Measurements from ENCODE around the gene SPATA16. TPM values are rescaled to one million over a fixed set of nuclear protein-coding genes. Genes with fewer than 3 reads are reported as not detected.

The SPATA16 gene
- total and polyA plus RNA-seq, 2 donors (not counting 1 experiment from before 2014, with no cell fraction given): not detected

DNA sequence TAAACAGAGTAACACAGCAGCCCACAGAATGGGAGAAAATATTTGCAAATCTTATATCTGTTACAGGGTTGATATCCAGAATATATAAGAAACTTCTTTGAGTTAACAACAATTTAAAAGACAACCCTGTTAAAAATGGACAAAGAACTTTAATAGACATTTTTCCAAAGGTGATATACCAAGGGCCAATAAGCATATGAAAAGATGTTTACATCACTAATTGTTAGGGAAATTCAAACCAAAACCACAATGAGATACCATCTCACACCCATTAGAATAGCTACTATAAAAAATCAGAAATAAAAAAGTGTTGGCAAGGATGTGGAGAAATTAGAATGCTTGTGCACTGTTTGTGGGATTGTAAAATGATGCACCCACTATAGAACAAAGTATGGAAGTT is 110.8 kb downstream of the SPATA16 start:
- Mint-ChIP-seq H3K27ac (no peak overlapping the region), H3K4me3 (no peak overlapping the region), H3K27me3 (no peaks in the 10 kb centered on the region), H3K9me3 (ENCODE audit: insufficient read depth) (no peaks in the 10 kb centered on the region), H3K4me1 (no peaks in the 10 kb centered on the region)
- ATAC-seq (ENCODE audit: low read depth) (no peak), DNase-seq (no peak)
- Histone ChIP-seq H4K20me1 (ENCODE audit: control insufficient read depth, insufficient read depth, low read length, poor library complexity, severe bottlenecking) (no peaks in the 10 kb centered on the region), H3K4me2 (replicated peaks; ENCODE audit: low read depth, low read length, poor library complexity, severe bottlenecking) (no peak overlapping the region), H3K79me2 (ENCODE audit: control insufficient read depth, insufficient read depth, low read length) (no peaks in the 10 kb centered on the region), H3K4me3 (ENCODE audit: control extremely low read depth in 1 of 5, extremely low read depth in 1 of 5, insufficient read depth in 1 of 5, low read depth in 2 of 5, low read length in 4 of 5) (no peak overlapping the region), H3K9ac (ENCODE audit: low read length) (no peak overlapping the region), H3K9me3 (ENCODE audit: control extremely low read depth in 1 of 3, control insufficient read depth in 2 of 3, insufficient read depth in 1 of 3, low read length in 2 of 3) (no peaks in the 10 kb centered on the region), H3K27ac (ENCODE audit: low read length in 2 of 2) (no peak overlapping the region), H3K4me1 (ENCODE audit: control insufficient read depth in 2 of 2, insufficient read depth in 2 of 2, low read length in 2 of 2) (no peaks in the 10 kb centered on the region), H3K36me3 (replicated peaks in 1 of 2; ENCODE audit: control extremely low read depth in 1 of 2, control insufficient read depth in 1 of 2, extremely low read depth in 1 of 2, insufficient read depth in 2 of 2, low read length in 1 of 2) (no peaks in the 10 kb centered on the region), H2AFZ (ENCODE audit: insufficient read depth, low read depth, low read length, poor library complexity, severe bottlenecking) (no peak overlapping the region), H3K27me3 (replicated peaks in 1 of 4; ENCODE audit: control extremely low read depth in 1 of 4, control insufficient read depth in 3 of 4, insufficient read depth in 4 of 4, low read length in 3 of 4) (no peaks in the 10 kb centered on the region)
- ChIA-PET CTCF (no interaction called here), POLR2A (no interaction called here)
- TF ChIP-seq, protein P1, sequence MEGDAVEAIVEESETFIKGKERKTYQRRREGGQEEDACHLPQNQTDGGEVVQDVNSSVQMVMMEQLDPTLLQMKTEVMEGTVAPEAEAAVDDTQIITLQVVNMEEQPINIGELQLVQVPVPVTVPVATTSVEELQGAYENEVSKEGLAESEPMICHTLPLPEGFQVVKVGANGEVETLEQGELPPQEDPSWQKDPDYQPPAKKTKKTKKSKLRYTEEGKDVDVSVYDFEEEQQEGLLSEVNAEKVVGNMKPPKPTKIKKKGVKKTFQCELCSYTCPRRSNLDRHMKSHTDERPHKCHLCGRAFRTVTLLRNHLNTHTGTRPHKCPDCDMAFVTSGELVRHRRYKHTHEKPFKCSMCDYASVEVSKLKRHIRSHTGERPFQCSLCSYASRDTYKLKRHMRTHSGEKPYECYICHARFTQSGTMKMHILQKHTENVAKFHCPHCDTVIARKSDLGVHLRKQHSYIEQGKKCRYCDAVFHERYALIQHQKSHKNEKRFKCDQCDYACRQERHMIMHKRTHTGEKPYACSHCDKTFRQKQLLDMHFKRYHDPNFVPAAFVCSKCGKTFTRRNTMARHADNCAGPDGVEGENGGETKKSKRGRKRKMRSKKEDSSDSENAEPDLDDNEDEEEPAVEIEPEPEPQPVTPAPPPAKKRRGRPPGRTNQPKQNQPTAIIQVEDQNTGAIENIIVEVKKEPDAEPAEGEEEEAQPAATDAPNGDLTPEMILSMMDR (IDR thresholded peaks at IDR 0.05): no peak
- TF ChIP-seq EZH2 (IDR thresholded peaks at IDR 0.05; ENCODE audit: borderline replicate concordance, insufficient read depth, low read depth, low read length, poor library complexity, severe bottlenecking): no peak
- intact Hi-C loops (cut with micrococcal nuclease): no loop called here

DNA sequence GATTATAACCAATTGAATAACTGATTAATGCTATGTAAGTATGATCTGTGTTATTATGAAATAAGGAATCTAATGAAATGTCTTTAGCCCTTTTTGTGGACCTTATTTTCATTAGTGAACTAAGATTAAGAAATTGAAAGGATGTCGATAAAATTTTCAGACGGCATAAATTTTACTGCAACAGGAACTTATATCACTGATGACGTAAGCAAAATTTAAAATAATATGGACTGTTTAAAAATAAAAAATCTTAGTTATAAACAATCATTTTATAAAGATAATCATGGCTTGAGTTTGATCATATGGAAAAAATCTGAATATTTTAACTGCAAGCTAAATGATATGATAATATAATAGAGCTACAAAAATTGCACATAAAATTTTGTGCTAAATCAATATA is 112.7 kb downstream of the SPATA16 start:
- H3K4me1 ChIP-seq (ENCODE audit: control insufficient read depth in 2 of 2, insufficient read depth in 2 of 2, low read length in 2 of 2): no peaks in the 10 kb centered on the region
- no peak overlapping the region for H2AFZ ChIP-seq (ENCODE audit: insufficient read depth, low read depth, low read length, poor library complexity, severe bottlenecking)
- no peaks in the 10 kb centered on the region for H3K9me3 Mint-ChIP-seq (ENCODE audit: insufficient read depth)
- WGBS (ENCODE audit: insufficient coverage): no CpG with 5 or more reads among the region's 3 CpGs
- H3K79me2 ChIP-seq (ENCODE audit: control insufficient read depth, insufficient read depth, low read length): no peaks in the 10 kb centered on the region
- no peak overlapping the region for H3K27ac Mint-ChIP-seq
- H3K27me3 Mint-ChIP-seq: no peaks in the 10 kb centered on the region
- ATAC-seq (ENCODE audit: low read depth) (no peak), DNase-seq (no peak)
- intact Hi-C loops (cut with micrococcal nuclease): no loop called here
- H3K27ac ChIP-seq (ENCODE audit: low read length in 2 of 2): no peak overlapping the region
- H3K4me2 ChIP-seq (replicated peaks; ENCODE audit: low read depth, low read length, poor library complexity, severe bottlenecking): no peak overlapping the region
- H3K9ac ChIP-seq (ENCODE audit: low read length): no peak overlapping the region
- H3K4me3 Mint-ChIP-seq: no peak overlapping the region
- no peak overlapping the region for H3K4me3 ChIP-seq (ENCODE audit: control extremely low read depth in 1 of 5, extremely low read depth in 1 of 5, insufficient read depth in 1 of 5, low read depth in 2 of 5, low read length in 4 of 5)
- ChIA-PET POLR2A (no interaction called here), CTCF (no interaction called here)
- no peaks in the 10 kb centered on the region for H3K4me1 Mint-ChIP-seq
- TF ChIP-seq, protein P1 (IDR thresholded peaks at IDR 0.05): no peak
- no peak for TF ChIP-seq EZH2 (IDR thresholded peaks at IDR 0.05; ENCODE audit: borderline replicate concordance, insufficient read depth, low read depth, low read length, poor library complexity, severe bottlenecking)
- no peaks in the 10 kb centered on the region for H3K27me3 ChIP-seq (replicated peaks in 1 of 4; ENCODE audit: control extremely low read depth in 1 of 4, control insufficient read depth in 3 of 4, insufficient read depth in 4 of 4, low read length in 3 of 4)
- H4K20me1 ChIP-seq (ENCODE audit: control insufficient read depth, insufficient read depth, low read length, poor library complexity, severe bottlenecking): no peaks in the 10 kb centered on the region
- H3K9me3 ChIP-seq (ENCODE audit: control extremely low read depth in 1 of 3, control insufficient read depth in 2 of 3, insufficient read depth in 1 of 3, low read length in 2 of 3): no peaks in the 10 kb centered on the region
- no peaks in the 10 kb centered on the region for H3K36me3 ChIP-seq (replicated peaks in 1 of 2; ENCODE audit: control extremely low read depth in 1 of 2, control insufficient read depth in 1 of 2, extremely low read depth in 1 of 2, insufficient read depth in 2 of 2, low read length in 1 of 2)

Data from B cell (primary cell).